ENCODE data around the gene FAM120AOS. TPM values are rescaled to one million over a fixed set of nuclear protein-coding genes. Genes with fewer than 3 reads are reported as not detected.
"Not testable (repeated sequence)": the region's sequence is repeated elsewhere in the genome, so short reads cannot be mapped to it uniquely, and the experiment has no call there.

The FAM120AOS gene
- total RNA-seq, 4 donors from 2014 or later, result 29.7 to 69.9 (median 48.2) TPM

- no peak overlapping the region for H3K27ac ChIP-seq
- H3K9me3 ChIP-seq, result no peaks in the 10 kb centered on the region
- TF ChIP-seq POLR2A (IDR thresholded peaks at IDR 0.05) (no peak), CTCF (IDR thresholded peaks at IDR 0.05) (no peak)
- peaks cover 0 to 14% (median 9%) of the 10 kb centered on the region in 4 donors for H3K4me1 ChIP-seq
- H3K36me3 ChIP-seq, result peaks cover 0 to 40% (median 0%) of the 10 kb centered on the region in 3 donors
- no peaks in the 10 kb centered on the region for H3K27me3 ChIP-seq
- H3K4me3 ChIP-seq, result no peak overlapping the region
- DNase-seq, result no peak
These were observed 5.7 kb downstream of the FAM120AOS start for GRCh38 chr9:93447655-93448054.

GRCh38 chr9:93446073-93446472 lies 7.3 kb downstream of the FAM120AOS start:
- Histone ChIP-seq H3K4me1 (peaks cover 0 to 14% (median 9%) of the 10 kb centered on the region in 4 donors), H3K4me3 (no peak overlapping the region), H3K27me3 (no peaks in the 10 kb centered on the region), H3K36me3 (peaks cover 0 to 40% (median 0%) of the 10 kb centered on the region in 3 donors), H3K9me3 (no peaks in the 10 kb centered on the region), H3K27ac (no peak overlapping the region)
- no peak for TF ChIP-seq POLR2A (IDR thresholded peaks at IDR 0.05)
- TF ChIP-seq CTCF (IDR thresholded peaks at IDR 0.05), result no peak
- no peak for DNase-seq

GRCh38 chr9:93440896-93441580 lies 12.3 kb downstream of the FAM120AOS start:
- Histone ChIP-seq H3K27me3 (no peaks in the 10 kb centered on the region), H3K36me3 (peaks cover 0 to 3% (median 0%) of the 10 kb centered on the region in 3 donors), H3K27ac (no peak overlapping the region), H3K9me3 (no peaks in the 10 kb centered on the region), H3K4me3 (no peak overlapping the region), H3K4me1 (no peaks in the 10 kb centered on the region)
- TF ChIP-seq POLR2A (IDR thresholded peaks at IDR 0.05) (no peak), CTCF (IDR thresholded peaks at IDR 0.05) (no peak)
- DNase-seq, result no peak

GRCh38 chr9:93439301-93439700 lies 14.1 kb downstream of the FAM120AOS start:
- DNase-seq, H3K9me3 ChIP-seq, H3K27ac ChIP-seq, H3K36me3 ChIP-seq, H3K4me3 ChIP-seq, H3K27me3 ChIP-seq, H3K4me1 ChIP-seq: not testable (repeated sequence)

- Histone ChIP-seq H3K4me1 (no peaks in the 10 kb centered on the region), H3K4me3 (no peak overlapping the region), H3K27me3 (no peaks in the 10 kb centered on the region), H3K27ac (no peak overlapping the region), H3K9me3 (no peaks in the 10 kb centered on the region), H3K36me3 (no peaks in the 10 kb centered on the region)
- TF ChIP-seq POLR2A (IDR thresholded peaks at IDR 0.05) (no peak), CTCF (IDR thresholded peaks at IDR 0.05) (no peak)
- DNase-seq, result no peak
These were observed 15.4 kb downstream of the FAM120AOS start for GRCh38 chr9:93437996-93438395.

- no peaks in the 10 kb centered on the region for H3K36me3 ChIP-seq
- H3K27ac ChIP-seq, result no peak overlapping the region
- H3K9me3 ChIP-seq, result no peaks in the 10 kb centered on the region
- H3K27me3 ChIP-seq, result no peaks in the 10 kb centered on the region
- no peaks in the 10 kb centered on the region for H3K4me1 ChIP-seq
- DNase-seq, result no peak
- H3K4me3 ChIP-seq, result no peak overlapping the region
- no peak for TF ChIP-seq CTCF (IDR thresholded peaks at IDR 0.05)
- TF ChIP-seq POLR2A (IDR thresholded peaks at IDR 0.05), result no peak
These were observed 16.6 kb downstream of the FAM120AOS start for GRCh38 chr9:93436655-93437407.
